ENCODE measurements around the gene POLD2. TPM values are rescaled to one million over a fixed set of nuclear protein-coding genes. Genes with fewer than 3 reads are reported as not detected.

Gene POLD2
- total RNA-seq, 4 donors from 2014 or later = 58.7 to 80.5 (median 66.1) TPM

- Histone ChIP-seq H3K27me3 (peaks cover 6% of the 10 kb centered on the region), H3K36me3 (peaks cover 49% of the 10 kb centered on the region), H3K4me1 (peaks cover 36% of the 10 kb centered on the region), H3K9me3 (no peaks in the 10 kb centered on the region), H3K4me3 (no peak overlapping the region), H3K27ac (peak overlapping the region; percentile 31)
- WGBS = 89% methylated on average over 14 of the region's 21 CpGs
- no peak for DNase-seq (ENCODE audit: low spot score in 2 of 2)
- no peak for TF ChIP-seq EP300 (IDR thresholded peaks at IDR 0.05)
- TF ChIP-seq, protein P1, sequence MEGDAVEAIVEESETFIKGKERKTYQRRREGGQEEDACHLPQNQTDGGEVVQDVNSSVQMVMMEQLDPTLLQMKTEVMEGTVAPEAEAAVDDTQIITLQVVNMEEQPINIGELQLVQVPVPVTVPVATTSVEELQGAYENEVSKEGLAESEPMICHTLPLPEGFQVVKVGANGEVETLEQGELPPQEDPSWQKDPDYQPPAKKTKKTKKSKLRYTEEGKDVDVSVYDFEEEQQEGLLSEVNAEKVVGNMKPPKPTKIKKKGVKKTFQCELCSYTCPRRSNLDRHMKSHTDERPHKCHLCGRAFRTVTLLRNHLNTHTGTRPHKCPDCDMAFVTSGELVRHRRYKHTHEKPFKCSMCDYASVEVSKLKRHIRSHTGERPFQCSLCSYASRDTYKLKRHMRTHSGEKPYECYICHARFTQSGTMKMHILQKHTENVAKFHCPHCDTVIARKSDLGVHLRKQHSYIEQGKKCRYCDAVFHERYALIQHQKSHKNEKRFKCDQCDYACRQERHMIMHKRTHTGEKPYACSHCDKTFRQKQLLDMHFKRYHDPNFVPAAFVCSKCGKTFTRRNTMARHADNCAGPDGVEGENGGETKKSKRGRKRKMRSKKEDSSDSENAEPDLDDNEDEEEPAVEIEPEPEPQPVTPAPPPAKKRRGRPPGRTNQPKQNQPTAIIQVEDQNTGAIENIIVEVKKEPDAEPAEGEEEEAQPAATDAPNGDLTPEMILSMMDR (IDR thresholded peaks at IDR 0.05) = no peak
- no peak for TF ChIP-seq POLR2AphosphoS5 (IDR thresholded peaks at IDR 0.05)
- TF ChIP-seq POLR2A (IDR thresholded peaks at IDR 0.05) = no peak
Observed at GRCh38 chr7:44107961-44108767, 15.2 kb downstream of the POLD2 start.

DNA sequence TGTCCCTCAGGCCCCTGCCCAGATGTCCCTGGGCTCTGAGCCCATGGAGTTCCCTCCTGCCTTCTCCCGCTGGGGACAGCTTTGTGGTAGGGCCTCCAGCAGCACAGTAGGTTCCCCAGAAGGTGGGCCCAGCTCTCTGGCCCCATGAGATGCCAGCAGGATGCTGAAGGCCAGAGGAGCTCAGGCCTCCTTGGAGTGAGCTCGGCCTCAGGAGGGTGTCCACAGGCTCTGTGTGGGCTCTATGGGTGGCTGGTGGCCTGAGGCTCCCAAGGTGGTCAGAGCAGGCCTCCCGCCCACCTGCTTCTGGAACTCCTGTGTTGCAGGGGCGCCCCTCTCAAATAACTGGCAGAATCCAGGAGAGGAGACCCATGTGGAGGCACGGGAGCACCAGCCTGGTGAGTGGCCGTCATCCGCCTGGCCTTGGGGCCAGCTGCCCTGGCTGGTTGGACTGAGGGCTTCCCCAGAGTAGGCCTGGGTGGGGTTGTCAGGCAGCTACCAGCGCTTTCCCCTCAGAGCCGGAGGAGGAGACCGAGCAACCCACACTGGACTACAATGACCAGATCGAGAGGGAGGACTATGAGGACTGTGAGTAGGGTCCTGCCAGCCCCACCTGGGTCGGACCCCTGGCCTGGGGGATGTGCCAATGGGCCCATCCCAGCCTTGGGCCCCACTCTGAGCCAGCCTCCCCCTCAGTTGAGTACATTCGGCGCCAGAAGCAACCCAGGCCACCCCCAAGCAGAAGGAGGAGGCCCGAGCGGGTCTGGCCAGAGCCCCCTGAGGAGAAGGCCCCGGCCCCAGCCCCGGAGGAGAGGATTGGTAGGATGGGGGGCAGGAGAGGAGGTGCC is 16.0 kb downstream of the POLD2 start:
- TF ChIP-seq POLR2A (IDR thresholded peaks at IDR 0.05) = no peak
- TF ChIP-seq EP300 (IDR thresholded peaks at IDR 0.05) = no peak
- 65% methylated on average over 7 of the region's 18 CpGs for WGBS
- no peaks in the 10 kb centered on the region for H3K9me3 ChIP-seq
- H3K27ac ChIP-seq = peak overlapping the region; percentile 31
- DNase-seq (ENCODE audit: low spot score in 2 of 2) = no peak
- peak overlapping the region; percentile 51 for H3K4me3 ChIP-seq
- peaks cover 44% of the 10 kb centered on the region for H3K4me1 ChIP-seq
- peaks cover 42% of the 10 kb centered on the region for H3K36me3 ChIP-seq
- peaks cover 6% of the 10 kb centered on the region for H3K27me3 ChIP-seq

DNA sequence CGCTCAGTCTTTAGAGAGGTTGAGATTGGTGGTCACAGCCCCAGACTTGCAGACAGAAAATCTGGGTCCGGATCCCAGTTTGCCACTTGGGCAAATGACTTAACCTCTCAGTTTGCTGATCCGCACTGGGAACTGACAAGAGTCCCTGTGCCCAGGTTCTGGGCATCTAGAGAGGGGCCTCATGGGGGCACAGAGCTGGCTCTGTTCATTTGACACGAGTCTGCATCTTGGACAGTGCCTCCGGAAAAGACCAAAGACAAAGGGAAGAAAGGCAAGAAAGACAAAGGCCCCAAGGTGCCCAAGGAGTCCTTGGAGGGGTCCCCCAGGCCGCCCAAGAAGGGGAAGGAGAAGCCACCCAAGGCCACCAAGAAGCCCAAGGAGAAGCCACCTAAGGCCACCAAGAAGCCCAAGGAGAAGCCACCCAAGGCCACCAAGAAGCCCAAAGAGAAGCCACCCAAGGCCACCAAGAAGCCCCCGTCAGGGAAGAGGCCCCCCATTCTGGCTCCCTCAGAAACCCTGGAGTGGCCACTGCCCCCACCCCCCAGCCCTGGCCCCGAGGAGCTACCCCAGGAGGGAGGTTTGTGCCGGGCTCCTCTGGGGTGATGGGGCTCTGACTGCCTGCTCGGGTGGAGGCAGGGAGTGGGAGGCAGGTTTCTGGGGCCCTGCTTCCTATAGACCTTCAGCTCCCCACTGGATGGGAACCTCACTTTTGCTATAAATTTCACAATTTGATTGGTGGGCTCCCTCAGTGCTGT is 16.9 kb downstream of the POLD2 start:
- DNase-seq (ENCODE audit: low spot score in 2 of 2) = no peak
- H3K27me3 ChIP-seq = peaks cover 6% of the 10 kb centered on the region
- H3K4me3 ChIP-seq = peak overlapping the region; percentile 51
- 76% methylated on average over 9 of the region's 10 CpGs for WGBS
- H3K9me3 ChIP-seq = no peaks in the 10 kb centered on the region
- peaks cover 48% of the 10 kb centered on the region for H3K4me1 ChIP-seq
- H3K36me3 ChIP-seq = peaks cover 34% of the 10 kb centered on the region
- H3K27ac ChIP-seq = peak overlapping the region; percentile 31
- TF ChIP-seq, protein P1 (IDR thresholded peaks at IDR 0.05) = no peak
- TF ChIP-seq EP300 (IDR thresholded peaks at IDR 0.05) = no peak
- TF ChIP-seq POLR2AphosphoS5 (IDR thresholded peaks at IDR 0.05) = no peak
- TF ChIP-seq POLR2A (IDR thresholded peaks at IDR 0.05) = no peak

GRCh38 chr7:44105832-44106231 is 17.5 kb downstream of the POLD2 start:
- peaks cover 27% of the 10 kb centered on the region for H3K36me3 ChIP-seq
- DNase-seq (ENCODE audit: low spot score in 2 of 2) = no peak
- H3K4me3 ChIP-seq = peak overlapping the region; percentile 51
- TF ChIP-seq EP300 (IDR thresholded peaks at IDR 0.05) (no peak), POLR2A (IDR thresholded peaks at IDR 0.05) (no peak), POLR2AphosphoS5 (IDR thresholded peaks at IDR 0.05) (no peak)
- TF ChIP-seq, protein P1 (IDR thresholded peaks at IDR 0.05) = no peak
- peaks cover 6% of the 10 kb centered on the region for H3K27me3 ChIP-seq
- no peaks in the 10 kb centered on the region for H3K9me3 ChIP-seq
- peak overlapping the region; percentile 92 for H3K27ac ChIP-seq
- WGBS = 54% methylated on average over 2 of the region's 2 CpGs
- H3K4me1 ChIP-seq = peaks cover 54% of the 10 kb centered on the region

Data from suprapubic skin (tissue), 4 donors.